ENCODE results near the gene PPM1H. TPM values are rescaled to one million over a fixed set of nuclear protein-coding genes. Genes with fewer than 3 reads are reported as not detected.
A peak's percentile ranks its signal among the peaks of the same experiment; 100 is the strongest.

Gene PPM1H
- total and polyA plus RNA-seq, 12 donors, result 0.81 to 5.5 (median 2.6) TPM

DNA sequence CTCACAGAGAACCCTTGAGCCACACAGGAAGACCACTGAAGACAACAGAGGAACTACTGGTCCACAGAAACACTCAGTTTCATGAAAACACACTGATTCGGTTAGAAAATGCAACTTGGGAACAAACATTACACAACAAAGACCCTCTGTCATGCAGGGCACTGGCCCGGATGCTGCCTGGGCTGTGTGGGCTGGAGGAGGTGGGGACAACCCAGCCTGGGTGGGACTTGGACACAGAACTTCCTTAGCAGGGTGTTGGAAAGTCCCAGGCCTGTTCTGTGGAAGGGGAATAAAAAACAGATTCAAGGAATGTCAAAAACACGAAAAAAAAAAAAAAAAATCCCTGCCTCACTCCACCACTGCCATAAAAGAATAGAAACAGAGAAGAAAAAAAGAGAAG, 287.4 kb downstream of the PPM1H start:
- TF ChIP-seq, protein P1, sequence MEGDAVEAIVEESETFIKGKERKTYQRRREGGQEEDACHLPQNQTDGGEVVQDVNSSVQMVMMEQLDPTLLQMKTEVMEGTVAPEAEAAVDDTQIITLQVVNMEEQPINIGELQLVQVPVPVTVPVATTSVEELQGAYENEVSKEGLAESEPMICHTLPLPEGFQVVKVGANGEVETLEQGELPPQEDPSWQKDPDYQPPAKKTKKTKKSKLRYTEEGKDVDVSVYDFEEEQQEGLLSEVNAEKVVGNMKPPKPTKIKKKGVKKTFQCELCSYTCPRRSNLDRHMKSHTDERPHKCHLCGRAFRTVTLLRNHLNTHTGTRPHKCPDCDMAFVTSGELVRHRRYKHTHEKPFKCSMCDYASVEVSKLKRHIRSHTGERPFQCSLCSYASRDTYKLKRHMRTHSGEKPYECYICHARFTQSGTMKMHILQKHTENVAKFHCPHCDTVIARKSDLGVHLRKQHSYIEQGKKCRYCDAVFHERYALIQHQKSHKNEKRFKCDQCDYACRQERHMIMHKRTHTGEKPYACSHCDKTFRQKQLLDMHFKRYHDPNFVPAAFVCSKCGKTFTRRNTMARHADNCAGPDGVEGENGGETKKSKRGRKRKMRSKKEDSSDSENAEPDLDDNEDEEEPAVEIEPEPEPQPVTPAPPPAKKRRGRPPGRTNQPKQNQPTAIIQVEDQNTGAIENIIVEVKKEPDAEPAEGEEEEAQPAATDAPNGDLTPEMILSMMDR (IDR thresholded peaks at IDR 0.05), result no peak
- TF ChIP-seq POLR2A (IDR thresholded peaks at IDR 0.05), result no peak

DNA sequence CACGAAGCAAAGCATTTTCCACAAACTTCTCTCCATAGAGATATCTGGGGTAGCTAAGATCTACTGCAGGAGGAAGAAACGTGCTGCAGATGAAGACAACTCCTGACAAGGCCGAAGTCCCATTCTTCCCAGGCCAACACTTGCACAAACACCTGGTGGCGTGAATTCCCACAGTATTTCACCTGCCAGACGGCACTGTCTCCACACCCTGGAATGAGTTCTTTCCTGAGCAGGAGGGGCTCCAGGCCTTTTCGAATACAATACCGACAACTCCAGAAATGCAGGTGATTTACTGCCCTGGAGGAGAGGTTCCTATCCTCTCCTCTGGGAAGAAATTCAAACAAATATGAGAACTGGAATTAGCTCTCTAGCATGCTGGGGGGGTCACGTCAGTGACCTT, 288.4 kb downstream of the PPM1H start:
- H3K27me3 ChIP-seq, result no peaks in the 10 kb centered on the region

More for the DNA sequence above, 287.4 kb downstream of the PPM1H start:
- intact Hi-C loops (cut with DNase I), result no loop called here
- Histone ChIP-seq H3K9me3 (replicated peaks in 1 of 3) (no peaks in the 10 kb centered on the region), H3K36me3 (replicated peaks in 1 of 2) (no peaks in the 10 kb centered on the region), H3K27me3 (no peaks in the 10 kb centered on the region), H3K4me3 (no peak overlapping the region), H3K4me1 (replicated peaks in 1 of 2) (no peaks in the 10 kb centered on the region), H3K27ac (peak overlapping the region in 2 of 5 donors; percentile 5 to 62)
- 32 to 64% (median 52%) methylated on average over 3 of the region's 3 CpGs for WGBS, 4 donors
- peak; percentile 25 to 61 (median 32) for DNase-seq

DNA sequence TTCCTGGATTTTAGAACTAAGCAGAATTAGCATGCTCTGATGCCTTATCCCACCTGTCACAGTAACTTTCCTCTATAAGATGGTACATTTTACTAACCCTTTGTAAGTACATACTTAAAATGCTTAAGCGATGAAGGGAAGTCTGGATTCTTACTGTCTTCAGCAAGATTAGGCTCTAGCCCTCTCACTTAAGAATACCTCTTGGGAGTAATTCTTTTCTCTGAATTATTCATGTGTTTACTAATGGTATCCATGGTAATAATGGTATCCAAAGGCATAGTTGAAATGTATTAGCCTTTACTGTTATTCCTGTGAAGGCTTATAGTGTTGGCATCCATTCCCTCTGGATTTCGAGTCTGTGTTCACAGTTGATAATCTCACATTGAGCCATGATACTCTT, 291.5 kb downstream of the PPM1H start:
- TF ChIP-seq, protein P1 (IDR thresholded peaks at IDR 0.05), result no peak
- TF ChIP-seq POLR2A (IDR thresholded peaks at IDR 0.05), result no peak
- WGBS, 4 donors, result 81 to 93% (median 90%) methylated on average over 2 of the region's 2 CpGs

More for the DNA sequence above, 288.4 kb downstream of the PPM1H start:
- 89 to 95% (median 93%) methylated on average over 7 to 8 of the region's 8 CpGs for WGBS, 4 donors
- Histone ChIP-seq H3K4me1 (replicated peaks in 1 of 2) (no peaks in the 10 kb centered on the region), H3K36me3 (replicated peaks in 1 of 2) (no peaks in the 10 kb centered on the region), H3K4me3 (no peak overlapping the region), H3K9me3 (replicated peaks in 1 of 3) (no peaks in the 10 kb centered on the region), H3K27ac (no peak overlapping the region)
- intact Hi-C loops (cut with DNase I), result no loop called here
- no peak for TF ChIP-seq POLR2A (IDR thresholded peaks at IDR 0.05)
- TF ChIP-seq, protein P1 (IDR thresholded peaks at IDR 0.05), result no peak
- DNase-seq, result no peak

DNA sequence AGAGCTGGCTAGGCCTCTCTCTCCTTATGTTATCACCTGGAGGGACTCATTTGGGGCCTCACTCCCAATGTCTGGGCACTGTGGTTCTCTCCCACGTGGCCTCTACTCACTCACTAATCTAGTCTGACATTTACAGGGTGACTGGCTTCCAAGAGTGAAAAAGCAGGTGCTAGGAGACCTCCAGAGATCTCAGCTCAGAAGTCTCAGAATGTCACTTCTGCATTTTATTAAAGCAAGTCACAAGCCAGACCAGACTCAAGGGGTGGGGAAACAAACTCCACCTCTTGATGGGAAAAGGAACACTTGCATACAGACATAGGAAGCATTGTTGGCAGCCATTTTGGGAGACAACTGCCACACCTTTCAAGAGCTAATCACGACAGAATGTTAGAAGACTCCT, 292.5 kb downstream of the PPM1H start:
- intact Hi-C loops (cut with DNase I), result no loop called here

More for the DNA sequence above, 291.5 kb downstream of the PPM1H start:
- DNase-seq, result no peak
- Histone ChIP-seq H3K9me3 (replicated peaks in 1 of 3) (no peaks in the 10 kb centered on the region), H3K4me3 (no peak overlapping the region), H3K27me3 (no peaks in the 10 kb centered on the region), H3K4me1 (replicated peaks in 1 of 2) (no peaks in the 10 kb centered on the region), H3K27ac (no peak overlapping the region), H3K36me3 (replicated peaks in 1 of 2) (no peaks in the 10 kb centered on the region)
- intact Hi-C loops (cut with DNase I), result no loop called here

More for the DNA sequence above, 292.5 kb downstream of the PPM1H start:
- no peak for TF ChIP-seq POLR2A (IDR thresholded peaks at IDR 0.05)
- TF ChIP-seq, protein P1 (IDR thresholded peaks at IDR 0.05), result no peak
- no peaks in the 10 kb centered on the region for H3K27me3 ChIP-seq
- no peaks in the 10 kb centered on the region for H3K9me3 ChIP-seq (replicated peaks in 1 of 3)
- H3K4me3 ChIP-seq, result no peak overlapping the region
- no peaks in the 10 kb centered on the region for H3K36me3 ChIP-seq (replicated peaks in 1 of 2)
- 74 to 91% (median 83%) methylated on average over 2 of the region's 2 CpGs for WGBS, 4 donors
- H3K27ac ChIP-seq, result no peak overlapping the region
- no peak for DNase-seq
- H3K4me1 ChIP-seq (replicated peaks in 1 of 2), result no peaks in the 10 kb centered on the region

Measured in adrenal gland (tissue), 12 donors.